Lung (tissue), 12 donors: ENCODE results near the gene POU3F2. TPM values are rescaled to one million over a fixed set of nuclear protein-coding genes. Genes with fewer than 3 reads are reported as not detected.

Source experiments
- ATAC-seq: fragments of 200-7000 bp; cut with Tn5 transposase; one replicate; pipeline ENCODE4 v1.9.1; 2020; ENCODE audit warnings: moderate number of reproducible peaks; ENCODE audit not compliant: insufficient read depth, low FRiP score
- DNase-seq, 3 donors: peaks; one replicate each; pipeline ENCODE4 v3.0.0-alpha.2; 2013 to 2017
- H3K27ac ChIP-seq, 2 donors: one replicate each; pipeline ENCODE4 v1.5.1; 2013; ENCODE audit warnings: mild to moderate bottlenecking in 2 of 2, moderate library complexity in 2 of 2, control low read depth in 1 of 2, inconsistent platforms in 1 of 2, low read depth in 1 of 2, low read length in 1 of 2
- H3K27me3 ChIP-seq, 3 donors: one replicate each; pipeline ENCODE4 v1.5.1; 2013; ENCODE audit warnings: low read length in 2 of 3; ENCODE audit not compliant: control insufficient read depth in 3 of 3, insufficient read depth in 3 of 3
- H3K36me3 ChIP-seq, 4 donors: one replicate each; pipeline ENCODE4 v1.5.1; 2013; ENCODE audit warnings: low read length in 4 of 4, mild to moderate bottlenecking in 1 of 4, moderate library complexity in 1 of 4; ENCODE audit not compliant: control insufficient read depth in 4 of 4, insufficient read depth in 4 of 4
- H3K4me1 ChIP-seq, 5 donors: one replicate each; pipeline ENCODE4 v1.5.1; 2013; ENCODE audit warnings: low read length in 5 of 5, mild to moderate bottlenecking in 2 of 5, moderate library complexity in 1 of 5; ENCODE audit not compliant: control insufficient read depth in 5 of 5, insufficient read depth in 5 of 5
- H3K4me3 ChIP-seq: one replicate; pipeline ENCODE4 v1.5.1; 2013; ENCODE audit warnings: mild to moderate bottlenecking, control low read depth, moderate library complexity
- H3K9ac ChIP-seq, 2 donors: one replicate each; pipeline ENCODE4 v1.5.1; 2013; ENCODE audit warnings: low read length in 2 of 2, control low read depth in 1 of 2; ENCODE audit not compliant: insufficient read depth in 1 of 2
- H3K9me3 ChIP-seq, 4 donors: one replicate each; pipeline ENCODE4 v1.5.1; 2013; ENCODE audit warnings: low read length in 3 of 4, mild to moderate bottlenecking in 1 of 4, moderate library complexity in 1 of 4; ENCODE audit not compliant: control insufficient read depth in 4 of 4, insufficient read depth in 3 of 4
- CTCF ChIP-seq: IDR thresholded peaks from 2 replicates; pipeline ENCODE4 v1.5.1; 2012; ENCODE audit warnings: mild to moderate bottlenecking; ENCODE audit errors: control extremely low read depth, extremely low read depth
- WGBS, 2 donors: extraction: QIAGEN DNeasy Blood & Tissue Kit; methylation state at CpG; one replicate each; pipeline ENCODE4 v1.1.7; 2013; 5-methylcytosine and 5-hydroxymethylcytosine counted together
- polyA plus RNA-seq, 2 donors: library from polyadenylated mRNA; stranded (reverse); fragments of 200-250 nt; gene quantifications; one replicate each; pipeline ENCODE4 v1.2.1, GENCODE V29; 2013
- total RNA-seq, 2 donors: library from RNA; depleted of rRNA in 1 of 2; stranded (reverse); fragments of >200 nt in 1 of 2; gene quantifications; one replicate each; pipeline ENCODE4 v1.2.1, GENCODE V29; 2014 to 2021
- donor health status: control.
- donor health status: control.
- donor health status: Bipolar disorder and iron deficiency.
- donor health status: healthy.
- donor health status: DM: yes; HTN: yes; CAD: no.

The POU3F2 gene
- total and polyA plus RNA-seq, 4 donors = 0.11 TPM; not detected in 3

- Histone ChIP-seq H3K36me3 (no peaks in the 10 kb centered on the region), H3K4me1 (no peaks in the 10 kb centered on the region), H3K9ac (no peak overlapping the region), H3K9me3 (no peaks in the 10 kb centered on the region), H3K27ac (no peak overlapping the region), H3K4me3 (no peak overlapping the region), H3K27me3 (no peaks in the 10 kb centered on the region)
- ATAC-seq (no peak), DNase-seq (no peak)
- no peak for TF ChIP-seq CTCF
- WGBS, 2 donors = 78 to 91% methylated on average over 4 of the region's 4 CpGs
Observed at GRCh38 chr6:98794307-98794842, 40.0 kb upstream of the POU3F2 start.

GRCh38 chr6:98797217-98797994 lies 37.0 kb upstream of the POU3F2 start:
- Histone ChIP-seq H3K27ac (no peak overlapping the region), H3K27me3 (no peaks in the 10 kb centered on the region), H3K36me3 (no peaks in the 10 kb centered on the region), H3K9me3 (peaks cover 0 to 2% (median 0%) of the 10 kb centered on the region in 4 donors), H3K4me1 (no peaks in the 10 kb centered on the region), H3K4me3 (no peak overlapping the region), H3K9ac (no peak overlapping the region)
- no peak for DNase-seq
- no peak for ATAC-seq
- WGBS, 2 donors = 75 to 83% methylated on average over 6 of the region's 6 CpGs
- no peak for TF ChIP-seq CTCF

GRCh38 chr6:98800866-98801265 lies 33.5 kb upstream of the POU3F2 start:
- WGBS, 2 donors = 85 to 92% methylated on average over 3 of the region's 3 CpGs

More at GRCh38 chr6:98800866-98801265, 33.5 kb upstream of the POU3F2 start:
- Histone ChIP-seq H3K9me3 (peaks cover 0 to 4% (median under 1%) of the 10 kb centered on the region in 4 donors), H3K4me3 (no peak overlapping the region), H3K36me3 (no peaks in the 10 kb centered on the region), H3K4me1 (no peaks in the 10 kb centered on the region), H3K9ac (no peak overlapping the region), H3K27me3 (no peaks in the 10 kb centered on the region), H3K27ac (no peak overlapping the region)
- DNase-seq (no peak), ATAC-seq (no peak)
- TF ChIP-seq CTCF = no peak
